Right lobe of liver (tissue), 4 donors: Measurements from ENCODE around the gene SEMA4D.

Experiments used
- POLR2A ChIP-seq: fragments of 450-650 bp; IDR thresholded peaks from one replicate; pipeline ENCODE4 v1.6.1; 2017; ENCODE audit warnings: antibody characterized with exemption, mild to moderate bottlenecking
- TF ChIP-seq, protein P1 (sequence below), 4 donors: fragments of 200-600 bp in 3 of 4; fragments of 450-650 bp in 1 of 4; IDR thresholded peaks; one replicate each; pipeline versions ENCODE4 v1.5.1 to v1.8.0; 2016 to 2022; ENCODE audit warnings: antibody characterized with exemption in 4 of 4, mild to moderate bottlenecking in 2 of 4
- donor health status: DM: no; HTN: no; CAD: no.
- donor health status: DM: no; HTN: no; CAD: no.
- donor health status: DM: no; HTN: yes; CAD: no.

DNA sequence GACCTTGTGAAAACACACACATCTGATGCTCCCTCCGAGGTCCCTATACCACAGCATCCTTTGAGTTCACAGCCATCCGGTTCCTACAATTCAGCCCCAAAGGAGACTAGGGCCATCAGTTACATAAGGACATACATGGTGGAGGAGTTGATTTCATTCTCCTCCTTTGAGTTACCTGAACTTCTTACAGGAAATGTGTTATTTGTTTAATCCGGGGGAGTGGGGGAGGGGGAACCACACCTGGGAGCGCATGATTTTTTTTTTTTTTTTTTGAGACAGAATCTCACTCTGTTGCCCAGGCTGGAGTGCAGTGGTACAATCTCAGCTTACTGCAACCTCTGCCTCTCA, 30.7 kb downstream of the SEMA4D start:
- TF ChIP-seq, protein P1, sequence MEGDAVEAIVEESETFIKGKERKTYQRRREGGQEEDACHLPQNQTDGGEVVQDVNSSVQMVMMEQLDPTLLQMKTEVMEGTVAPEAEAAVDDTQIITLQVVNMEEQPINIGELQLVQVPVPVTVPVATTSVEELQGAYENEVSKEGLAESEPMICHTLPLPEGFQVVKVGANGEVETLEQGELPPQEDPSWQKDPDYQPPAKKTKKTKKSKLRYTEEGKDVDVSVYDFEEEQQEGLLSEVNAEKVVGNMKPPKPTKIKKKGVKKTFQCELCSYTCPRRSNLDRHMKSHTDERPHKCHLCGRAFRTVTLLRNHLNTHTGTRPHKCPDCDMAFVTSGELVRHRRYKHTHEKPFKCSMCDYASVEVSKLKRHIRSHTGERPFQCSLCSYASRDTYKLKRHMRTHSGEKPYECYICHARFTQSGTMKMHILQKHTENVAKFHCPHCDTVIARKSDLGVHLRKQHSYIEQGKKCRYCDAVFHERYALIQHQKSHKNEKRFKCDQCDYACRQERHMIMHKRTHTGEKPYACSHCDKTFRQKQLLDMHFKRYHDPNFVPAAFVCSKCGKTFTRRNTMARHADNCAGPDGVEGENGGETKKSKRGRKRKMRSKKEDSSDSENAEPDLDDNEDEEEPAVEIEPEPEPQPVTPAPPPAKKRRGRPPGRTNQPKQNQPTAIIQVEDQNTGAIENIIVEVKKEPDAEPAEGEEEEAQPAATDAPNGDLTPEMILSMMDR (IDR thresholded peaks at IDR 0.05) = no peak
- TF ChIP-seq POLR2A = no peak
